ENCODE data around the gene FAM163B. TPM values are rescaled to one million over a fixed set of nuclear protein-coding genes. Genes with fewer than 3 reads are reported as not detected.

Gene FAM163B
- total RNA-seq, 4 donors from 2014 or later, result not detected

DNA sequence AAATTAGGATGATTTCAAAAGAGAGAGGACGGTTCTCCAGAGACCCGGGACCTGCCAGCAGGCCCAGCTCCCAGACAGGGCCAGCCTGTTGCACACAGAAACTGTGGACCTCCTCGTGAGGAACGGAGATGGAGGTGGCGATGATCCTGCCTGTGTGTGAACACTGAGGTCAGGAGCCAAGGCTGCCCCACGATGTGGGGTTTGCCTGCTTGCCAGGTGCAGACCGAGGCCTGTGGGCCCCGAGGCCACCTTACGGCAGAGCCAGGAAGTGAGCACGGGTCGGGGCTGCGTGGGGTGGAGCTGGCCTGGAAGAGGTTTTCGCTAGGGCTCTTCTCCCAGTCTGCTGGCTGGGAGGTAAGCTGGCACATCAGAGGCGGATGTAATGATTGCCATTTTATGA lies 4.3 kb downstream of the FAM163B start:
- intact Hi-C loops (cut with DNase I; ENCODE audit: low total_unique reads), result no loop called here
- 39 to 42% methylated on average over 12 to 13 of the region's 14 CpGs for WGBS, 2 donors
- no peak overlapping the region for H3K4me3 ChIP-seq (ENCODE audit: low read depth, poor library complexity, severe bottlenecking)
- TF ChIP-seq, protein P1, sequence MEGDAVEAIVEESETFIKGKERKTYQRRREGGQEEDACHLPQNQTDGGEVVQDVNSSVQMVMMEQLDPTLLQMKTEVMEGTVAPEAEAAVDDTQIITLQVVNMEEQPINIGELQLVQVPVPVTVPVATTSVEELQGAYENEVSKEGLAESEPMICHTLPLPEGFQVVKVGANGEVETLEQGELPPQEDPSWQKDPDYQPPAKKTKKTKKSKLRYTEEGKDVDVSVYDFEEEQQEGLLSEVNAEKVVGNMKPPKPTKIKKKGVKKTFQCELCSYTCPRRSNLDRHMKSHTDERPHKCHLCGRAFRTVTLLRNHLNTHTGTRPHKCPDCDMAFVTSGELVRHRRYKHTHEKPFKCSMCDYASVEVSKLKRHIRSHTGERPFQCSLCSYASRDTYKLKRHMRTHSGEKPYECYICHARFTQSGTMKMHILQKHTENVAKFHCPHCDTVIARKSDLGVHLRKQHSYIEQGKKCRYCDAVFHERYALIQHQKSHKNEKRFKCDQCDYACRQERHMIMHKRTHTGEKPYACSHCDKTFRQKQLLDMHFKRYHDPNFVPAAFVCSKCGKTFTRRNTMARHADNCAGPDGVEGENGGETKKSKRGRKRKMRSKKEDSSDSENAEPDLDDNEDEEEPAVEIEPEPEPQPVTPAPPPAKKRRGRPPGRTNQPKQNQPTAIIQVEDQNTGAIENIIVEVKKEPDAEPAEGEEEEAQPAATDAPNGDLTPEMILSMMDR (IDR thresholded peaks at IDR 0.05), result no peak
- TF ChIP-seq POLR2A (IDR thresholded peaks at IDR 0.05), result no peak
- no peak for DNase-seq (ENCODE audit: low spot score in 2 of 2)

DNA sequence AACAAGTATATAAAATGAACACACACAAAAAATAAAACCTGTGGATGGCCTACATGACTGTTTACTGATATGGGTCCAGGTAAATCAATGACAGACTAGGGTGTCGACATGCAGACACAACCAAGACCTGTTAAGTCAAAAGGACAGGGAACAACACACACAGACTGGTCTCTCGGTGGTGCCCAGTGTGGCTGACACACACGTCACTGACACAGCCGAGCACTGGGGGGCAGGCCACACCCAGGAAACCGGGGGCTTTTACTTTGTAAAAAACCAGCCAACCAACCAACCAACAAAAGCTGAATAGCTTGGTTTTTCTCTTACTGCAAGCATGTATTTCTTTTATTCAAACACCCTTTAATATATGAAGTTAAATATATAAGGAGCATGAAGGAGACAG lies 5.0 kb downstream of the FAM163B start:
- DNase-seq (ENCODE audit: low spot score in 2 of 2), result no peak
- intact Hi-C loops (cut with DNase I; ENCODE audit: low total_unique reads), result no loop called here
- no peak overlapping the region for H3K4me3 ChIP-seq (ENCODE audit: low read depth, poor library complexity, severe bottlenecking)
- 46 to 49% methylated on average over 5 of the region's 5 CpGs for WGBS, 2 donors
- no peak for TF ChIP-seq POLR2A (IDR thresholded peaks at IDR 0.05)
- TF ChIP-seq, protein P1 (IDR thresholded peaks at IDR 0.05), result no peak

DNA sequence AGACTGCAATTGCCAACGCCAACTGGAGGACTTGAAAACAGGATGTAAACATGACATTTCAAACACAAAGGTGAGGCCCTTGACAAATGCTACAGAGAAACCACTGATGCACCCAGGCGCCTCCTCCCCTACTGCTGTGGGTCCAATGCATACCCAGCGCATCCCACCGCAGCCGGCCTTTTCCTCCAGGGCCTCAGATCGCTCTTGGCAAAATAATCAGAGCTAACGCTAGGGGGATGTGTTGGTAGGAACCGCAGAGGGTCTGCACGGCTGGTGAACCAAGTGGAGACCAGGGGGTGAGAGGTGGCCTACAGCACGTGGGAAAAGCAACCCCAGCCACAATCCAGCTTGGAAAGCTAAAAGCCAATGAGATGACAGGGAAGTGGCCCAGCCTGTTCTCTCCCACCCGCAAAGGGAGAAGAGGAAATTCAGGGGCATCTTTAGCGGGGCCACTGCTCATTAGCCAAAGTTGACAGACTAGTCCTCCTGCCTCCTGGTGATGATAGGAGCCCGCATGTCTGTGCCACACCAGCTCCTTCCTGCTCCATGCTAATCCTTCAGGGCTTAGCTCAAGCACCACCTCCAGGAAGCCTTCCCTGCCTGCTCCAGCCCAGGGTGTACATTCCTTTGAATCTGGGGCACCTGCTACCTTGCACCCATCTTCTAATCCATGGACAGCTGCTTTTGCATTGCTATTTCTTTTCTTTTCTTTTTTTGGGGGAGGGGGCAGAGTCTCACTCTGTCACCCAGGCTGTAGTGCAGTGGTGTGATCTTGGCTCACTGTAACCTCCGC lies 5.9 kb downstream of the FAM163B start:
- DNase-seq (ENCODE audit: low spot score in 2 of 2), result no peak
- TF ChIP-seq, protein P1 (IDR thresholded peaks at IDR 0.05), result no peak
- TF ChIP-seq POLR2A (IDR thresholded peaks at IDR 0.05), result no peak
- WGBS, 2 donors, result 41 to 42% methylated on average over 14 of the region's 14 CpGs
- no peak overlapping the region for H3K4me3 ChIP-seq (ENCODE audit: low read depth, poor library complexity, severe bottlenecking)
- intact Hi-C loops (cut with DNase I; ENCODE audit: low total_unique reads), result no loop called here

DNA sequence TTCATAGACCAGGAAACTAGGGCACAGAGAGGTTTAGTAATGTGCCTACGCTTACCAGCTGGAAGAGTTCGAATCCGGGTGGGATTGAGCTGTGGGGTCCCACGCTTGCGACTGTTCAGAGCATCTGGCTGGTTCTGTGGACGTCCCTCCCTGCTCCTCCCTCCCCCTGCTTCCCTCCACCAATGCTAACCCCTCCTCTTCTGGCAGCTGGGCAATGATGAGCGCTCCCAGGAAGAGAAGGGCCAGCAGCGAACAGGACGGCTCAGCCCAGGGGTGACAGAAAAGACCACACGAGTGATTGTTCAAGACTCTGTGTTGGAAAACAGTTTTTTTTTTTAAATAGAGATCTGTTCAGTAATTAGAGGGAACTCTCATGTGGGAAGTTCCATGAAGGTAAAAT lies 6.9 kb downstream of the FAM163B start:
- 61 to 72% methylated on average over 10 of the region's 10 CpGs for WGBS, 2 donors
- no peak for TF ChIP-seq POLR2A (IDR thresholded peaks at IDR 0.05)
- TF ChIP-seq, protein P1 (IDR thresholded peaks at IDR 0.05), result no peak
- no peak for DNase-seq (ENCODE audit: low spot score in 2 of 2)
- H3K4me3 ChIP-seq (ENCODE audit: low read depth, poor library complexity, severe bottlenecking), result no peak overlapping the region
- intact Hi-C loops (cut with DNase I; ENCODE audit: low total_unique reads), result no loop called here

DNA sequence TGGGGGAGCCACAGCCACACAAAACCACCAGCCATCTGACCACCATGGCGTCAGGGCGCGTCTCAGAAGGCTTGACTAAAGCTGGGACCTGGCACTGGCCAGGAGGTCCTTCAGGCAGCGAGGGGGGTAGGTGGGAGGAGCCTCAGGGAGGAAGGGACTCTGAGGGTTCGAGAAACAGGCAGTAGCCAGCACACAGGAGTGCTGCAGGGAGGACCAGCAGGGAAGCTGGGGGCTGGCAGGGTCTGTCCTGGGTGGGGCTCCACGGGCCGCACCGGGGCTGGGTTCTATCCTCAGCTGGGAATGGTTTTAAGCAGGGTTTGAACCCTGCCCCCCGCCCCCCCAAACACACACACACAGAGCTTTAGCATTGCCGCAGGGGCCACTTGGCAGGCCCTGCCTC lies 7.4 kb downstream of the FAM163B start:
- intact Hi-C loops (cut with DNase I; ENCODE audit: low total_unique reads), result no loop called here
- no peak for TF ChIP-seq POLR2A (IDR thresholded peaks at IDR 0.05)
- TF ChIP-seq, protein P1 (IDR thresholded peaks at IDR 0.05), result no peak
- WGBS, 2 donors, result 75 to 87% methylated on average over 10 of the region's 10 CpGs
- no peak for DNase-seq (ENCODE audit: low spot score in 2 of 2)
- no peak overlapping the region for H3K4me3 ChIP-seq (ENCODE audit: low read depth, poor library complexity, severe bottlenecking)

DNA sequence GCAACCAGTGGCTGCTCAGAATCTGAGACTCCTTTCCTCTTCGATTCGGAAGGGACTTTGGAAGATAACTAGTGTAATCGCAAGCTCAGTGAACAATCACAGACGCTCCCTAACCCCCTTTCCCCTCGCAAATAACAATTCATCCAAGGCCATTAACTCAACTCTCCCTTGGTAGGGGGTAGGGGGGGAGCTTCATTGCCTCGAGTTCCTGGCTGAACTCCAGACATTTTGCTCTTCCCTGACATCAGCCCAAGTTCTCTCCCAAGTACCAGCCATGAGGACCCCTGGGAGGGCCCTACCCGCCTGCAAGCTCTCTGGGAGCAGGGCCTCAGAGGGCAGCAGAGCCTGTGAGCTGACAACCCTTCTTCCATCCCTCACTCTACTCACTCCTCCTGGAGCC lies 8.4 kb downstream of the FAM163B start:
- 64 to 67% methylated on average over 7 of the region's 7 CpGs for WGBS, 2 donors
- TF ChIP-seq, protein P1 (IDR thresholded peaks at IDR 0.05), result no peak
- no peak for TF ChIP-seq POLR2A (IDR thresholded peaks at IDR 0.05)
- intact Hi-C loops (cut with DNase I; ENCODE audit: low total_unique reads), result no loop called here
- DNase-seq (ENCODE audit: low spot score in 2 of 2), result no peak
- H3K4me3 ChIP-seq (ENCODE audit: low read depth, poor library complexity, severe bottlenecking), result no peak overlapping the region
